ENCODE measurements around the gene COLEC12.

- TF ChIP-seq RB1 (IDR thresholded peaks at IDR 0.05; ENCODE audit: borderline replicate concordance) (no peak), FOXK2 (IDR thresholded peaks at IDR 0.05) (no peak), HCFC1 (IDR thresholded peaks at IDR 0.05; ENCODE audit: low read length) (no peak), ZNF274 (IDR thresholded peaks at IDR 0.05; ENCODE audit: insufficient read depth, insufficient read length) (no peak), PKNOX1 (IDR thresholded peaks at IDR 0.05) (no peak), MTA3 (IDR thresholded peaks at IDR 0.05; ENCODE audit: borderline replicate concordance, low read length) (no peak), NBN (IDR thresholded peaks at IDR 0.05) (no peak), CTCF (IDR thresholded peaks at IDR 0.05 in 2 of 3, conservative IDR thresholded peaks at IDR 0.05 in 1 of 3; ENCODE audit: control insufficient read depth in 2 of 3, extremely low read depth in 1 of 3, insufficient read depth in 1 of 3, low read depth in 3 of 3, low read length in 3 of 3) (no peak)
Observed at GRCh38 chr18:461762-462161, 38.7 kb downstream of the COLEC12 start.

All from GM12878 (cell line).